Aorta (tissue), 5 donors: ENCODE data around the gene TMEM106A. TPM values are rescaled to one million over a fixed set of nuclear protein-coding genes. Genes with fewer than 3 reads are reported as not detected.

Experiments used
- ATAC-seq: fragments of 200-7000 bp; cut with Tn5 transposase; one replicate; pipeline ENCODE4 v1.9.1; 2022; ENCODE audit warnings: moderate library complexity; ENCODE audit not compliant: low FRiP score
- DNase-seq, 2 donors: peaks; one replicate each; pipeline ENCODE4 v3.0.0-alpha.2; 2020
- H3K27ac ChIP-seq, 2 donors: one replicate each; pipeline ENCODE4 v1.5.1; 2013; ENCODE audit warnings: low read length in 2 of 2, mild to moderate bottlenecking in 2 of 2, moderate library complexity in 2 of 2, control low read depth in 1 of 2, inconsistent platforms in 1 of 2, low read depth in 1 of 2
- H3K27me3 ChIP-seq, 2 donors: one replicate each; pipeline ENCODE4 v1.6.1; 2013; ENCODE audit warnings: control low read depth in 1 of 2, low read length in 1 of 2, mild to moderate bottlenecking in 1 of 2, moderate library complexity in 1 of 2; ENCODE audit not compliant: insufficient read depth in 2 of 2, control insufficient read depth in 1 of 2
- H3K36me3 ChIP-seq, 2 donors: one replicate each; pipeline ENCODE4 v1.6.1; 2013; ENCODE audit warnings: control low read depth in 1 of 2, low read length in 1 of 2, mild to moderate bottlenecking in 1 of 2; ENCODE audit not compliant: insufficient read depth in 2 of 2, control insufficient read depth in 1 of 2
- H3K4me1 ChIP-seq, 2 donors: one replicate each; pipeline ENCODE4 v1.6.1; 2013; ENCODE audit warnings: low read length in 2 of 2, control low read depth in 1 of 2, mild to moderate bottlenecking in 1 of 2, moderate library complexity in 1 of 2; ENCODE audit not compliant: insufficient read depth in 2 of 2, control insufficient read depth in 1 of 2
- H3K4me3 ChIP-seq, 2 donors: one replicate each; pipeline ENCODE4 v1.5.1; 2013; ENCODE audit warnings: low read length in 2 of 2, control low read depth in 1 of 2, mild to moderate bottlenecking in 1 of 2
- H3K9me3 ChIP-seq: one replicate; pipeline ENCODE4 v1.6.1; 2013; ENCODE audit warnings: mild to moderate bottlenecking, low read length; ENCODE audit not compliant: control insufficient read depth
- WGBS, 2 donors: extraction: QIAGEN DNeasy Blood & Tissue Kit; methylation state at CpG; one replicate each; pipeline ENCODE4 v1.1.7; 2013; 5-methylcytosine and 5-hydroxymethylcytosine counted together
- intact Hi-C, 2 donors: fragments of 100-400 bp; cut with DNase I; formaldehyde crosslinking; loops; one replicate each; pipeline versions ENCODE4 v1.14.2 to v1.15.0; 2022
- polyA plus RNA-seq, 2 donors: library from polyadenylated mRNA; stranded (reverse); fragments of 200-250 nt; gene quantifications; one replicate each; pipeline ENCODE4 v1.2.3, GENCODE V29; 2013
- total RNA-seq, 2 donors: library from RNA; stranded (reverse); fragmentation: NEBNext Ultra II Directional; extraction: Animal tissue kit (Norgen Biotek cat#: 25700); gene quantifications; one replicate each; pipeline ENCODE4 v1.2.1, GENCODE V29; 2021
- donor health status: healthy with polysubstance abuse.
- donor health status: Bipolar disorder and iron deficiency.
- donor health status: DM: no; HTN: no; CAD: no.
- donor health status: DM: no; HTN: no; CAD: no.
- donor health status: DM: yes; HTN: yes; CAD: no.

Gene TMEM106A
- total and polyA plus RNA-seq, 4 donors: 2.5 to 37.2 (median 12.6) TPM

DNA sequence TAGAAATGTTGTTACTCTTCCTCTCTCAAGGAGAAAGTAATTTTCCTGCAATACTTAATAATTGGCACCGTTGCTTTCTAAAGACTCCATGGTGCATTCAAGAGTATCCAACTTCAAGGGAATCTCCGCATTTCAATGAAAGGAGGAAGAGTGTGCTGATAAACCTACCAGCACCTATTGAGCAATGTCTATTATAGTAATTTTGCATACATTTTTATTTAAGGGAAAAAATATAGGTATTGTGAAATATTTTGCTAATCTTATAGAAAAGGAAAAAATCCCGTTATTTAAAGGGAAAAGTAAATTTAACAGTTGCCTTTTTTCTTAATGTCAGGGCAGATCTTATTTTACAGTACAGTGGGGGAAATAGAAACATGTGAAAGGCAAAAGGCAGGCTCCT is 1.1 kb upstream of the TMEM106A start:
- DNase-seq: no peak
- H3K9me3 ChIP-seq: no peaks in the 10 kb centered on the region
- H3K4me1 ChIP-seq: no peaks in the 10 kb centered on the region
- H3K27me3 ChIP-seq: no peaks in the 10 kb centered on the region
- H3K4me3 ChIP-seq: no peak overlapping the region
- H3K27ac ChIP-seq: peak overlapping the region; percentile 57 to 70
- no peak for ATAC-seq
- peaks cover 4 to 5% of the 10 kb centered on the region in 2 donors for H3K36me3 ChIP-seq
- intact Hi-C loops: loop anchor here in 1 of 2 donors (5.0 kb wide), 2 partner anchors 33 to 188 kb away; partner anchors contain the start of gene VAT1
- WGBS, 2 donors: 67 to 77% methylated on average over 3 of the region's 3 CpGs

DNA sequence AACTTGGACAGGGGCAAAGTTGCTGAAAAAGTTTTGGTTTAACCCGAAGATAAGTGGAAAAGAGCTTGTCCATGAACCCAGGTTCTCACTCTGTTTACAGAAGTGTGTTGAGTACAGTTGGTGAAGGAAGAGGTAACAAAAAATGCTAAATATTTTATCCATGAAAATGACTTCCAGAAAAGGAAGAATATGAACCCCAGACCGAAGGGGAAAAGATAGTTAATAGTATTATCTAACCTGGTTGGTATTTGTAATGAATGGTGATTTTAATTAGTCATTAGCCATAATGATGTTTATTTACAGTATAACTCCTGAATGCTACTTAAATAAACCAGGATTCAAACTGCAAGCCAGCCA is 574 bp upstream of the TMEM106A start:
- Histone ChIP-seq H3K4me1 (no peaks in the 10 kb centered on the region), H3K27ac (peak overlapping the region; percentile 60 to 70), H3K27me3 (no peaks in the 10 kb centered on the region), H3K36me3 (peaks cover 4% of the 10 kb centered on the region in 2 donors), H3K9me3 (no peaks in the 10 kb centered on the region), H3K4me3 (peak overlapping the region; percentile 2 to 87)
- WGBS, 2 donors: 12 to 13% methylated on average over 2 of the region's 2 CpGs
- intact Hi-C loops: loop anchor here in 1 of 2 donors (5.0 kb wide), 2 partner anchors 34 to 189 kb away; partner anchors contain the start of gene VAT1
- no peak for DNase-seq
- ATAC-seq: no peak

DNA sequence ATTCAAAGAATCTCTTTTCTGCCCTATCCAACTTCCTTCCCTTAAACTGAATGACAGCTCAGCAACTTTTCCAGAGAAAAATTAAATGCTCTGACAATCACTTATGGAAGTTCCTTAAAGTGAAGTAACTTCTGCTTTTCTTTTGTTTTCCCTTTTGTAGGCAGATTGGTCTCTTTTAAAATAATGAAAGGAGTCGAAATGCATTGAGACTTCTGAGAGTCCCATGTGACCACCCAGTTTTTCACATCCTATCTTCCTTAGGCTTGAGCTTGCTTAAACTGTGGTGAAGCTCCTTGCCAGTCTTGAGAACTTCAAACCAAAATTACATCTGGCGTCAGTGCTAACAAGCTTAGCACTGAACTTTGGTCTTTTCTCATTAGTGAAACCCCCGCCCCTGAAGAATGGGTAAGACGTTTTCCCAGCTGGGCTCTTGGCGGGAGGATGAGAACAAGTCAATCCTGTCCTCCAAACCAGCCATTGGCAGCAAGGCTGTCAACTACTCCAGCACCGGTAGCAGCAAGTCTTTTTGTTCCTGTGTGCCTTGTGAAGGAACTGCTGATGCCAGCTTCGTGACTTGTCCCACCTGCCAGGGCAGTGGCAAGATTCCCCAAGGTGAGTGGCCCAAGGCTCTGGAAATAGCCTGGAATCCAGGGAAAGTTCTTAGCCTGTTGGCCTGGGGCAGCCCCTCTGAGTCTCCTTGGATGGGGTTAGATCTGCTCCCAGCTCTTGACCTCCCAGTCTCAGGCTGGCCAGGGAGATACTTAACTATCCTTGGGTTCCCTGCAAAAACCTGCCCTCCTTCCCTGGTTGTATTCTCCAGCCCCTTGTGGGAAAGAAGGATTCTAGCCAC is 1.2 kb downstream of the TMEM106A start:
- H3K9me3 ChIP-seq: no peaks in the 10 kb centered on the region
- H3K27ac ChIP-seq: no peak overlapping the region
- no peak for ATAC-seq
- H3K4me1 ChIP-seq: no peaks in the 10 kb centered on the region
- intact Hi-C loops: loop anchor here in 1 of 2 donors (5.0 kb wide), 2 partner anchors 36 to 191 kb away; partner anchors contain the start of gene VAT1
- DNase-seq: no peak
- WGBS, 2 donors: 46 to 47% methylated on average over 7 of the region's 7 CpGs
- H3K4me3 ChIP-seq: peak overlapping the region; percentile 15 to 87
- peaks cover 0 to 2% of the 10 kb centered on the region in 2 donors for H3K36me3 ChIP-seq
- no peaks in the 10 kb centered on the region for H3K27me3 ChIP-seq

DNA sequence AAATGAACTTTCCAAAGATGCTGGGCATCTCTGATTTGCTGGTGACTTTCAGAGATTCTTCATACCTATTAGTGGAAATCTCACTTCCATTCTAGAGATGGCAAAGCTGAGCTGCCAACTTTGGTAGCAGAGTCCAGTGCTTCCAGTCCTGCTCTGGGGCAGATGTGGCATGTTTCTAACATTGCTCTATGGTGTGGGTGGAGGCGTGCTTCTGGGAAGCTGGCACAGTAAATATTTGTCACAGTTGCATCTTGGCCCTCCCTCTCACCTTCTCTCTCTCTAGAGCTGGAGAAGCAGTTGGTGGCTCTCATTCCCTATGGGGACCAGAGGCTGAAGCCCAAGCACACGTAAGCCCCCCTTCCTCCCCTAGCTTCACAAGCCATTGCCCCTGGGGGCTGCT is 1.9 kb downstream of the TMEM106A start:
- Histone ChIP-seq H3K36me3 (peaks cover 0 to 2% of the 10 kb centered on the region in 2 donors), H3K4me3 (no peak overlapping the region), H3K4me1 (no peaks in the 10 kb centered on the region), H3K27me3 (no peaks in the 10 kb centered on the region), H3K27ac (no peak overlapping the region), H3K9me3 (no peaks in the 10 kb centered on the region)
- 83 to 84% methylated on average over 2 of the region's 2 CpGs for WGBS, 2 donors
- DNase-seq (no peak), ATAC-seq (no peak)
- intact Hi-C loops: loop anchor here in 1 of 2 donors (5.0 kb wide), 2 partner anchors 36 to 191 kb away; partner anchors contain the start of gene VAT1

DNA sequence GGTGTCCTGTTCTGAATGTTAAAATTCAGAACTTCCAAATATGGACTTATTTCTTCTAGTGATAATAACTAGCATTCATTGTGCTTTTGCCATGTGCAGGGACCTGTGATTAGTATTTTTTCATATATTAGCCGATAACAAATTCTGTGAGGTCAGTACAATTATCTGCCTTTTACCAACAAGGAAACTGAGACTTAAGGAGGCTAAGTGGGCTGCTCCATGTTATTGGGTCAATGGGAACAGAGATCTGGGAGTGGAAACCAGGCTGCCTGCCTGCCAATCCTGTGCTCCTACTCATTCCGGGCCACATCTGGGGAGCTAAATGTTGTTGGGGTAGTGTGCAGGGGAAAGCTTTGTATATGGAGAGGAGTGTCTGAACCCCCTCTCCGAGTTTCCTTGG is 3.7 kb downstream of the TMEM106A start:
- Histone ChIP-seq H3K9me3 (no peaks in the 10 kb centered on the region), H3K4me1 (no peaks in the 10 kb centered on the region), H3K36me3 (no peaks in the 10 kb centered on the region), H3K4me3 (no peak overlapping the region), H3K27ac (no peak overlapping the region), H3K27me3 (no peaks in the 10 kb centered on the region)
- DNase-seq (no peak), ATAC-seq (no peak)
- intact Hi-C loops: no loop called here
- 93 to 96% methylated on average over 3 of the region's 3 CpGs for WGBS, 2 donors

DNA sequence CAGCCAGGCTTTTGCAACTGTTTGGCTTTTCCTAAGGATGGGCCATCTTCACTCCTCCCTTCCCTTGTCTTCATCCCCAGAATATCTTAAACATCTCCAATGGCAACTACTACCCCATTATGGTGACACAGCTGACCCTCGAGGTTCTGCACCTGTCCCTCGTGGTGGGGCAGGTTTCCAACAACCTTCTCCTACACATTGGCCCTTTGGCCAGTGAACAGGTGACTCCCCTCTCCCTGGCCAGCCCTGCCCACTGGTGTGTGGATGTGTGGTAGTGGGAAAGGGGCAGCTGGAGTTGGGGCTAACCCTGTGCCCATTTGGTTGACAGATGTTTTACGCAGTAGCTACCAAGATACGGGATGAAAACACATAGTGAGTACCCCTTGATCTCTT is 4.7 kb downstream of the TMEM106A start:
- Histone ChIP-seq H3K27me3 (no peaks in the 10 kb centered on the region), H3K36me3 (no peaks in the 10 kb centered on the region), H3K4me3 (no peak overlapping the region), H3K27ac (no peak overlapping the region), H3K4me1 (no peaks in the 10 kb centered on the region), H3K9me3 (no peaks in the 10 kb centered on the region)
- WGBS, 2 donors: 87 to 88% methylated on average over 4 of the region's 4 CpGs
- ATAC-seq (no peak), DNase-seq (peak in 1 of 2 donors; percentile 27)
- intact Hi-C loops: no loop called here

DNA sequence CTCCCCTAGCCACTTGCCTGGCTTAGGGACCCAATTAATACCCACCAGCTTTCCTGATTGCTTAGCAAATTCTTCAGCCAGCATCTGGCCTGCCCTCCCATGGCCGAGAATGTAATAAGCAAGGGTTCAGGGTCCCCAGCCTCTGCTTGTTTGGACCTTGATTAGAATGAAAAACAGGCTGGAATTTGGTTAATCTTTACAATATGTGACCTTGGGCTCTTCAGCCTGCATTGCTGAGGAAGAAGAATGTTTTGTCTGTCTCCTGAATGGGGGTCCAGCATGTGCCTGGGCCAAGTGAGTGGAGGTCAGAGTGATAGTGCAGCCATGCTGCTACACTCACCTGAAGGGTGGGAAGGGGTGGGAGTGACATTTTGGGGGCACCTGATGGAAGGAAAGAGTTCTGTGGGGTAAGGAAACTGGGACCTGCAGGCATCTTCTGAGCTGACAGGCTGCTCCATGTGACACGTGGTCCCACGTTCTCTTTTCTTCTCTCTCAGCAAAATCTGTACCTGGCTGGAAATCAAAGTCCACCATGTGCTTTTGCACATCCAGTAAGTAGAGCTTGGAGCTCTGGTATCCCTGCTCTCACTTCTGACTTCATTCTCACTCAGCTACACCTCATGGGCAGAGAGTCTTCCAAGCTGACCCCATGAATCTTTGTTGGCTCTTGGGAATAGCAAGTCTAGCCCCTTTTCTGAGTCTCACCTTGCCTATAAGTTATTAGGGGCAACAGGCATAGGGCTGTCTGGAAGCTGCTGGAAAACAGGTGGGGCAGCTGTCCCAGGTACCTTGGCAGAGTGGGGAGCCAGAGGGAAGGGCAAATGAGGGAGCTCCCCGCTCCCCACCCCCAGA is 5.3 kb downstream of the TMEM106A start:
- intact Hi-C loops: no loop called here
- no peaks in the 10 kb centered on the region for H3K9me3 ChIP-seq
- no peaks in the 10 kb centered on the region for H3K4me1 ChIP-seq
- H3K27me3 ChIP-seq: no peaks in the 10 kb centered on the region
- H3K36me3 ChIP-seq: no peaks in the 10 kb centered on the region
- DNase-seq (peak in 1 of 2 donors; percentile 25), ATAC-seq (no peak)
- no peak overlapping the region for H3K4me3 ChIP-seq
- no peak overlapping the region for H3K27ac ChIP-seq
- WGBS, 2 donors: 82 to 90% methylated on average over 4 of the region's 4 CpGs

DNA sequence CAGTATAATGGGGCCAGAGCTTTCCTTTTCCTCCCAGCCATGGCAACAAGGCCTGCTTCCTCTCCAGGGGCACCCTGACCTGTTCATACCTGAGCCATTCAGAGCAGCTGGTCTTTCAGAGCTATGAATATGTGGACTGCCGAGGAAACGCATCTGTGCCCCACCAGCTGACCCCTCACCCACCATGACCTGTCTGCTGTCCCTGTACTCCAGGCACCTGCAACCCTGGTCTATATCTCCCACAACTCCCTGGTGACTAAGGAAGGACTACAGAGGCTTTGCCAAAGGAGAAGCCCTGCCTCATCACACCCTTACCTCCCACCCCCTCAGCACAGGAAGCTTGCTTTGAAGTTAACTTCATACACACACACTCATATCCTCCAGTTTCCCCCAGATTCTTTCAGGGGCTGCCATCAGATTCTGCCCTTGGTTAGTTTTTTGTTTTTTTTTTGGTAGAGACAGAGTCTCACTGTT is 6.0 kb downstream of the TMEM106A start:
- WGBS, 2 donors: 92% methylated on average over 2 of the region's 2 CpGs

More for the DNA sequence above, 6.0 kb downstream of the TMEM106A start:
- H3K27ac ChIP-seq: no peak overlapping the region
- intact Hi-C loops: no loop called here
- ATAC-seq (no peak), DNase-seq (no peak)
- H3K9me3 ChIP-seq: no peaks in the 10 kb centered on the region
- no peak overlapping the region for H3K4me3 ChIP-seq
- H3K36me3 ChIP-seq: no peaks in the 10 kb centered on the region
- H3K27me3 ChIP-seq: no peaks in the 10 kb centered on the region
- H3K4me1 ChIP-seq: no peaks in the 10 kb centered on the region
